Nephron progenitor cell (in vitro differentiated cells): ENCODE data around the gene NRG3.
"Not testable (repeated sequence)": the region's sequence is repeated elsewhere in the genome, so short reads cannot be mapped to it uniquely, and the experiment has no call there.

Experiments
- DNase-seq: peaks from one replicate; pipeline ENCODE4 v3.0.0; 2021
- H3K27ac Mint-ChIP-seq: 2 replicates; pipeline ENCODE4 v1.8.0; 2021; ENCODE audit warnings: mild to moderate bottlenecking, moderate library complexity, mixed read lengths
- H3K27me3 Mint-ChIP-seq: 2 replicates; pipeline ENCODE4 v1.8.0; 2021; ENCODE audit warnings: mild to moderate bottlenecking, low read depth, mixed read lengths; ENCODE audit not compliant: poor library complexity
- H3K36me3 Mint-ChIP-seq: 2 replicates; pipeline ENCODE4 v1.8.0; 2021; ENCODE audit warnings: low read depth, mixed read lengths
- H3K4me1 Mint-ChIP-seq: 2 replicates; pipeline ENCODE4 v1.8.0; 2021; ENCODE audit warnings: mixed read lengths
- H3K4me3 Mint-ChIP-seq: 2 replicates; pipeline ENCODE4 v1.8.0; 2021; ENCODE audit warnings: mild to moderate bottlenecking, moderate library complexity, mixed read lengths
- H3K9me3 Mint-ChIP-seq: 2 replicates; pipeline ENCODE4 v1.8.0; 2021; ENCODE audit warnings: mild to moderate bottlenecking, moderate library complexity, mixed read lengths
- CTCF ChIP-seq: fragments of 200-600 bp; sonication (generic); IDR thresholded peaks from 2 replicates; pipeline ENCODE4 v1.5.0; 2021; ENCODE audit warnings: antibody characterized with exemption

NRG3 gene

GRCh38 chr10:82982110-82982608 is 1107.2 kb downstream of the NRG3 start:
- no peak for TF ChIP-seq CTCF
- DNase-seq: no peak
- peaks cover 10% of the 10 kb centered on the region for H3K4me1 Mint-ChIP-seq
- no peaks in the 10 kb centered on the region for H3K9me3 Mint-ChIP-seq
- peaks cover 2% of the 10 kb centered on the region for H3K27me3 Mint-ChIP-seq
- no peaks in the 10 kb centered on the region for H3K36me3 Mint-ChIP-seq
- H3K4me3 Mint-ChIP-seq: no peak overlapping the region
- no peak overlapping the region for H3K27ac Mint-ChIP-seq

GRCh38 chr10:82986216-82986615 is 1111.2 kb downstream of the NRG3 start:
- Mint-ChIP-seq H3K36me3 (no peaks in the 10 kb centered on the region), H3K27ac (no peak overlapping the region), H3K4me3 (no peak overlapping the region), H3K9me3 (no peaks in the 10 kb centered on the region), H3K27me3 (peaks cover 2% of the 10 kb centered on the region), H3K4me1 (peaks cover 6% of the 10 kb centered on the region)
- no peak for TF ChIP-seq CTCF
- DNase-seq: no peak

GRCh38 chr10:83006479-83006878 is 1131.5 kb downstream of the NRG3 start:
- not testable (repeated sequence) for H3K4me3 Mint-ChIP-seq, H3K36me3 Mint-ChIP-seq, H3K9me3 Mint-ChIP-seq, H3K27ac Mint-ChIP-seq, DNase-seq, H3K4me1 Mint-ChIP-seq, H3K27me3 Mint-ChIP-seq

- DNase-seq: no peak
- Mint-ChIP-seq H3K36me3 (no peaks in the 10 kb centered on the region), H3K27me3 (peaks cover 9% of the 10 kb centered on the region), H3K4me1 (no peaks in the 10 kb centered on the region), H3K27ac (no peak overlapping the region), H3K4me3 (no peak overlapping the region), H3K9me3 (no peaks in the 10 kb centered on the region)
- TF ChIP-seq CTCF: no peak
Observed at GRCh38 chr10:83007510-83007909, 1132.5 kb downstream of the NRG3 start.

- no peaks in the 10 kb centered on the region for H3K27me3 Mint-ChIP-seq
- no peak for TF ChIP-seq CTCF
- H3K4me3 Mint-ChIP-seq: no peak overlapping the region
- H3K4me1 Mint-ChIP-seq: peaks cover 13% of the 10 kb centered on the region
- no peaks in the 10 kb centered on the region for H3K9me3 Mint-ChIP-seq
- no peak for DNase-seq
- H3K36me3 Mint-ChIP-seq: no peaks in the 10 kb centered on the region
- no peak overlapping the region for H3K27ac Mint-ChIP-seq
Observed at GRCh38 chr10:83012866-83013265, 1137.9 kb downstream of the NRG3 start.

- Mint-ChIP-seq H3K4me1 (peaks cover 13% of the 10 kb centered on the region), H3K27me3 (peaks cover 2% of the 10 kb centered on the region), H3K4me3 (no peak overlapping the region), H3K27ac (no peak overlapping the region), H3K36me3 (no peaks in the 10 kb centered on the region), H3K9me3 (peaks cover 23% of the 10 kb centered on the region)
- no peak for TF ChIP-seq CTCF
- DNase-seq: no peak
Observed at GRCh38 chr10:83017076-83017867, 1142.3 kb downstream of the NRG3 start.
